Measurements from ENCODE around the gene PI4KA. TPM values are rescaled to one million over a fixed set of nuclear protein-coding genes. Genes with fewer than 3 reads are reported as not detected.

The PI4KA gene
- total RNA-seq, 3 donors from 2014 or later: 62.7 to 103 (median 73.5) TPM

DNA sequence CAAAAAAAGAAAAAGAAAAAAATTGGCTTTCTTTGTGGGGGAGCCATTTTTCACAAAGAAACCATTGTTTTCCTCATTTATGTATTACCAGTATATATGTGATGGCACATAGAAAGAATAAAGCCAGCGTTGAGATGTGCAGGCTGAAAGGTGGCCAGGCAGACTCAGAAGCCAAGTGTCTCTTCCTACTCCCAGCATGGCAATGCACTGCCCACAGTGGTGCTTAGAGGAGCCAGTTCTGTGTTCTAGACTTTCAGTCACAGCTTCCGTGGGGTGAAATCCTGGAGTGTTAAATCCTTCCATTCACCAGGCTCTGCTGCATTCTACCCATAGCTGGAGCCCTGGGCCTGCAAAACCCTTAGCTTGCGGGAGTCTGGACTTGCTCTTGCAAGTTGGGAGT lies 19.1 kb upstream of the PI4KA start:
- DNase-seq (ENCODE audit: low spot score in 2 of 2): no peak
- no peaks in the 10 kb centered on the region for H3K4me1 ChIP-seq
- no peak for TF ChIP-seq POLR2A (IDR thresholded peaks at IDR 0.05)
- TF ChIP-seq, protein P1, sequence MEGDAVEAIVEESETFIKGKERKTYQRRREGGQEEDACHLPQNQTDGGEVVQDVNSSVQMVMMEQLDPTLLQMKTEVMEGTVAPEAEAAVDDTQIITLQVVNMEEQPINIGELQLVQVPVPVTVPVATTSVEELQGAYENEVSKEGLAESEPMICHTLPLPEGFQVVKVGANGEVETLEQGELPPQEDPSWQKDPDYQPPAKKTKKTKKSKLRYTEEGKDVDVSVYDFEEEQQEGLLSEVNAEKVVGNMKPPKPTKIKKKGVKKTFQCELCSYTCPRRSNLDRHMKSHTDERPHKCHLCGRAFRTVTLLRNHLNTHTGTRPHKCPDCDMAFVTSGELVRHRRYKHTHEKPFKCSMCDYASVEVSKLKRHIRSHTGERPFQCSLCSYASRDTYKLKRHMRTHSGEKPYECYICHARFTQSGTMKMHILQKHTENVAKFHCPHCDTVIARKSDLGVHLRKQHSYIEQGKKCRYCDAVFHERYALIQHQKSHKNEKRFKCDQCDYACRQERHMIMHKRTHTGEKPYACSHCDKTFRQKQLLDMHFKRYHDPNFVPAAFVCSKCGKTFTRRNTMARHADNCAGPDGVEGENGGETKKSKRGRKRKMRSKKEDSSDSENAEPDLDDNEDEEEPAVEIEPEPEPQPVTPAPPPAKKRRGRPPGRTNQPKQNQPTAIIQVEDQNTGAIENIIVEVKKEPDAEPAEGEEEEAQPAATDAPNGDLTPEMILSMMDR (IDR thresholded peaks at IDR 0.05): no peak
- no peak for TF ChIP-seq POLR2AphosphoS5 (IDR thresholded peaks at IDR 0.05)
- no peaks in the 10 kb centered on the region for H3K9me3 ChIP-seq
- no peak overlapping the region for H3K27ac ChIP-seq
- intact Hi-C loops (cut with DNase I; ENCODE audit: low total_unique reads): no loop called here
- peaks cover 2% of the 10 kb centered on the region for H3K36me3 ChIP-seq
- no peak overlapping the region for H3K4me3 ChIP-seq
- H3K27me3 ChIP-seq: no peaks in the 10 kb centered on the region

DNA sequence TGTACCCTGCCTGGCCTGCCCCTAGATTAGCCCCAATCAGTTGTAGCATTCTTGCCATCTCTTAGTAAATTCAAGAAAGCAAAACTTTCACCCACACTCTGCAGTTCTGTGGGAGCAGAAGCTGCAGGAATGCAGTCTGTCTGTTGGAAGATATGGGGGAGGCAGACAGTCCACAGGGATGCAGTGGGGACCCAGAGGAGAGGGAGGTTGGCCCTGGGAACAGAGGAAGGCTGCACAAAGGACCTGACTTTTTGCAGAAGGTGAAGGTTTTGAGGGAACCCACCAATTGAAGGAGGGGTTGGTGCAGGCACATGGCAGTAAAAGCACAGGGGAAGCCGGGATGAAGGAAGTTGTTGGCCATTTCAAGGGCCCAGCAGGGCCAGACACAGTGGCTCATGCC lies 16.7 kb upstream of the PI4KA start:
- no peak for DNase-seq (ENCODE audit: low spot score in 2 of 2)
- no peak for TF ChIP-seq POLR2A (IDR thresholded peaks at IDR 0.05)
- TF ChIP-seq, protein P1 (IDR thresholded peaks at IDR 0.05): no peak
- no peak for TF ChIP-seq POLR2AphosphoS5 (IDR thresholded peaks at IDR 0.05)
- no peaks in the 10 kb centered on the region for H3K27me3 ChIP-seq
- no peak overlapping the region for H3K4me3 ChIP-seq
- intact Hi-C loops (cut with DNase I; ENCODE audit: low total_unique reads): no loop called here
- H3K36me3 ChIP-seq: no peaks in the 10 kb centered on the region
- no peak overlapping the region for H3K27ac ChIP-seq
- no peaks in the 10 kb centered on the region for H3K4me1 ChIP-seq
- H3K9me3 ChIP-seq: no peaks in the 10 kb centered on the region

DNA sequence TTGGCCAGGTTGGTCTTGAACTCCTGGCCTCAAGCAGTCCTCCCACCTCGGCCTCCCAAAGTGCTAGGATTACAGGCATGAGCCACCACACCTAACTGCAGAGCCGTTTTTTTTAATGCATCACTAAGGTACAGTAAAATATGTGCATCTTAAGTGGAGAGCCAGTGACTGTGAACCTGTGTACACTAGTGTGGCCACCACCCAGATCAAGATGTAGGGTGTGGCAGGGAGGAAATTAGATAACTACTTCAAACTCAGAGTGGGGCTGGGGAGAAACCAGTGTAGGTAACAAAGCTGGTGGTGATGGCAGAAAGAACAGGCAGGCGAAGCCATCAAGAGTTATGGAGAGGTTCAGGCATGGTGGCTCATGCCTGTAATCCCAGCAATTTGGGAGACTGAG lies 14.6 kb upstream of the PI4KA start:
- intact Hi-C loops (cut with DNase I; ENCODE audit: low total_unique reads): no loop called here
- H3K4me3 ChIP-seq: no peak overlapping the region
- DNase-seq (ENCODE audit: low spot score in 2 of 2): no peak
- H3K4me1 ChIP-seq: no peaks in the 10 kb centered on the region
- no peaks in the 10 kb centered on the region for H3K27me3 ChIP-seq
- no peak overlapping the region for H3K27ac ChIP-seq
- TF ChIP-seq POLR2A (IDR thresholded peaks at IDR 0.05) (no peak), POLR2AphosphoS5 (IDR thresholded peaks at IDR 0.05) (no peak)
- TF ChIP-seq, protein P1 (IDR thresholded peaks at IDR 0.05): no peak
- no peaks in the 10 kb centered on the region for H3K9me3 ChIP-seq
- no peaks in the 10 kb centered on the region for H3K36me3 ChIP-seq

DNA sequence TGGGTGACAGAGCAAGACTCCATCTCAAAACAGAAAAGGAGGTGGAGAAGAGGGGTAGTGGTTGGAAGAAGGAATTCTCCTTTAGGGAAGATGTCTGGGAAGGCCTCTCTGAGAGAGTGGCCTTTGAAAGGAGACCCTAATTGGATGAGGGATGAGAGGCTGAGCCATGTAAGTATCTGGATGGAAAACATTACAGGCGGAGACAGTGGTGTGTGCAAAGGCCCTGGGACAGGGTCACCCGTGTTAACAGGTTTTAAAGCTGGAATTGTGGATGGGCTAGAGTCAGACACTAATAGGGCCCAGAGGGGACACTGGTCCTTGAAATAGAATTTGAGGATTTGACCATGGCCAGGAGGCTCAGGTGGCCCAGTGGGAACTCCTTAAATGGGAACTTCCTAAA lies 10.6 kb upstream of the PI4KA start:
- H3K27me3 ChIP-seq: no peaks in the 10 kb centered on the region
- H3K4me1 ChIP-seq: peaks cover 0 to 5% of the 10 kb centered on the region in 2 donors
- TF ChIP-seq POLR2AphosphoS5 (IDR thresholded peaks at IDR 0.05) (no peak), POLR2A (IDR thresholded peaks at IDR 0.05) (no peak)
- TF ChIP-seq, protein P1 (IDR thresholded peaks at IDR 0.05): no peak
- H3K36me3 ChIP-seq: no peaks in the 10 kb centered on the region
- intact Hi-C loops (cut with DNase I; ENCODE audit: low total_unique reads): no loop called here
- H3K9me3 ChIP-seq: no peaks in the 10 kb centered on the region
- H3K27ac ChIP-seq: peak overlapping the region in 1 of 2 donors; percentile 23
- H3K4me3 ChIP-seq: no peak overlapping the region
- DNase-seq (ENCODE audit: low spot score in 2 of 2): no peak

DNA sequence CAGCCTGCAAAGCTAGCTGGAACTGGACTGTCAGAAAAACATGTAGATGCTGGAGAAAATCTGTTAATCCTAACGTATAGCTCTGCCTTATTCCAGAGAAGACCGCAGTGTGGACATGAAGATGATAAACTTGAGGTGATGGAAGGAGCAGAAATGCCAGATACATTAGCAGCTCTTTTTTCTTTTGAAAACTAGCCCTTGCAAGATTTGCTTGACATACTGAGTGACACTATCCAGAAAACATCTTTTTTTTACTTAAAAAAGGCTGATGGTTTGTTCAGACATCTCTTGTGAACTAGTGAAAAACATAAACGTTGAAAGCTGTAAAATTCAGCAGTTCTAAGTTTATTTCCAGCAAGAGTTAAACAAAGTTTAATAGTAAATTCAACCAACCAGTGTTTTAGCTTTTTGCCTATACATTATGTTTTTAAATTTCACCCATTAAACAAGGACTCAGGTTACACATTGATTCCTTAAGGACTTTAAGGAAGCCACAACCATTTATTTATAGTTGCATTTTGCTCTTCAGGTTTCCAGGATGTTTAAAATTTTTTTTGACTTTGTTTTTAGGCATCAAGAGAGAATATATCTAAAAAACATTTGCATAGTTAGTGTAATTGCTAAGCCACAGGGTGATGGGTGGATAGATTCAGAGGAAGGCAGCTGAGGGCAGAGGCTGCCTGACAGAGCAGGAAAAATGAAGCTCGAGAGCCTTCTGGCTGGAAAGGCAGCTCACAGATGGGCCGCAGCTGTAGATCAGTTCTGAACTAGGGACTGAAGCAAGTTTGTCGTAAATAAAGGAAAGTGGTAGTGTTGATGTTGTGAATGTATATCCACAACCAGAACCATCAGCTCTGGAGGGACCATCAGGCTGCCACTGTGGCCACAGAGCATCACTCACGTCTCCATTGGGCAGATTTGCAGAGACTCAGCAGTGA lies 9.7 kb upstream of the PI4KA start:
- no peaks in the 10 kb centered on the region for H3K9me3 ChIP-seq
- no peak overlapping the region for H3K4me3 ChIP-seq
- intact Hi-C loops (cut with DNase I; ENCODE audit: low total_unique reads): no loop called here
- H3K27me3 ChIP-seq: no peaks in the 10 kb centered on the region
- peaks cover 0 to 5% of the 10 kb centered on the region in 2 donors for H3K4me1 ChIP-seq
- DNase-seq (ENCODE audit: low spot score in 2 of 2): no peak
- H3K27ac ChIP-seq: peak overlapping the region; percentile 66 to 87
- no peak for TF ChIP-seq POLR2A (IDR thresholded peaks at IDR 0.05)
- TF ChIP-seq, protein P1 (IDR thresholded peaks at IDR 0.05): no peak
- no peak for TF ChIP-seq POLR2AphosphoS5 (IDR thresholded peaks at IDR 0.05)
- H3K36me3 ChIP-seq: no peaks in the 10 kb centered on the region

All from breast epithelium (tissue), 4 donors.